Measurements from ENCODE around the gene IL10RA. TPM values are rescaled to one million over a fixed set of nuclear protein-coding genes. Genes with fewer than 3 reads are reported as not detected.

The IL10RA gene
- total RNA-seq, 1 experiment from 2014 or later = not detected

- no peak overlapping the region for H3K9ac ChIP-seq (ENCODE audit: low read length)
- H3K27me3 ChIP-seq (ENCODE audit: low read length) = peaks cover 90% of the 10 kb centered on the region
- no peaks in the 10 kb centered on the region for H3K79me2 ChIP-seq (ENCODE audit: low read length)
- no peak overlapping the region for H3K4me3 ChIP-seq (ENCODE audit: low read length)
- no peaks in the 10 kb centered on the region for H3K36me3 ChIP-seq (ENCODE audit: low read depth, low read length)
- no peak overlapping the region for H2AFZ ChIP-seq (ENCODE audit: low read length)
- H4K20me1 ChIP-seq (ENCODE audit: low read length) = no peaks in the 10 kb centered on the region
- TF ChIP-seq EZH2phosphoT487 (IDR thresholded peaks at IDR 0.05; ENCODE audit: borderline replicate concordance, low read length) (no peak), EZH2 (IDR thresholded peaks at IDR 0.05; ENCODE audit: low read length, unreplicated experiment) (no peak)
- TF ChIP-seq, protein P1, sequence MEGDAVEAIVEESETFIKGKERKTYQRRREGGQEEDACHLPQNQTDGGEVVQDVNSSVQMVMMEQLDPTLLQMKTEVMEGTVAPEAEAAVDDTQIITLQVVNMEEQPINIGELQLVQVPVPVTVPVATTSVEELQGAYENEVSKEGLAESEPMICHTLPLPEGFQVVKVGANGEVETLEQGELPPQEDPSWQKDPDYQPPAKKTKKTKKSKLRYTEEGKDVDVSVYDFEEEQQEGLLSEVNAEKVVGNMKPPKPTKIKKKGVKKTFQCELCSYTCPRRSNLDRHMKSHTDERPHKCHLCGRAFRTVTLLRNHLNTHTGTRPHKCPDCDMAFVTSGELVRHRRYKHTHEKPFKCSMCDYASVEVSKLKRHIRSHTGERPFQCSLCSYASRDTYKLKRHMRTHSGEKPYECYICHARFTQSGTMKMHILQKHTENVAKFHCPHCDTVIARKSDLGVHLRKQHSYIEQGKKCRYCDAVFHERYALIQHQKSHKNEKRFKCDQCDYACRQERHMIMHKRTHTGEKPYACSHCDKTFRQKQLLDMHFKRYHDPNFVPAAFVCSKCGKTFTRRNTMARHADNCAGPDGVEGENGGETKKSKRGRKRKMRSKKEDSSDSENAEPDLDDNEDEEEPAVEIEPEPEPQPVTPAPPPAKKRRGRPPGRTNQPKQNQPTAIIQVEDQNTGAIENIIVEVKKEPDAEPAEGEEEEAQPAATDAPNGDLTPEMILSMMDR (conservative IDR thresholded peaks at IDR 0.05; ENCODE audit: low read depth, low read length) = no peak
- ChIA-PET POLR2A (ENCODE audit: unreplicated experiment) (no interaction called here), CTCF (no interaction called here)
- H3K9me2 ChIP-seq (replicated peaks; ENCODE audit: low read length) = no peaks in the 10 kb centered on the region
- no peaks in the 10 kb centered on the region for H3K9me3 ChIP-seq (ENCODE audit: low read length)
- DNase-seq (peak; percentile 25), ATAC-seq (no peak)
- H3K27ac ChIP-seq (ENCODE audit: low read length) = no peak overlapping the region
- no peaks in the 10 kb centered on the region for H3K4me1 ChIP-seq (ENCODE audit: insufficient read depth, low read length)
- no TSS peak for BruUV-seq (replicated peaks)
- intact Hi-C loops (cut with micrococcal nuclease) = no loop called here
- H3K4me2 ChIP-seq (ENCODE audit: low read length) = no peak overlapping the region
- no peaks in the 10 kb centered on the region for H3F3A ChIP-seq (ENCODE audit: low read length, unreplicated experiment)
Observed at GRCh38 chr11:117986981-117987574, 884 bp downstream of the IL10RA start.

DNA sequence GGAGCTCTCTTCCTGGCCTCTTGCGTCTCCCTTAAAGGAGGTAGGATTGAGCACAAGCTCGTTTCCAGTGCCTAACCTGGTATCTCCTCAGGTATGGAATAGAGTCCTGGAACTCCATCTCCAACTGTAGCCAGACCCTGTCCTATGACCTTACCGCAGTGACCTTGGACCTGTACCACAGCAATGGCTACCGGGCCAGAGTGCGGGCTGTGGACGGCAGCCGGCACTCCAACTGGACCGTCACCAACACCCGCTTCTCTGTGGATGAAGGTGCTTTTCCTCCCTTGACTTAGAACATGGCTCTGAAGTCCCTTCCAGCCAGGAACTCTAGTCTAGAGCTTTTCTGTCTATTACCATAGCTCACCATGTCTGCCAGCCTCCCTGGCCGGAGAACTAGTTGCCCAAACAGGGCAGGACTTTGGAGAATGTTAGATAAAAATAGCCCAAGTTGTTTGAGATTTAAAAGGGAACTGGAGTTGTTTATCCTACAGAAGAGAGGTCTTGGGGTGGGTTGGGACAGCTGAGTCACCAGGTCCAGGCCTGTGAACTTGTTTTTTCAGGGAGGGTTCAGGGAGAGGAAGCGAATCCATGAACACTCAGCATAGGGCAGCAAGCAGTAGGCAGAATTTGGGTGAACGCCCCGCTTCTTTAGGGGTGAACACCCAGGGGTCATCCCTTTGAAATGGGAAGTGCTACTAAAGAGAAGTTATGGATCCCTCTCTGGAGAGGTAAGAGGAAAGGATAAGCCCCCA lies 3.3 kb downstream of the IL10RA start:
- CTCF ChIA-PET = no interaction called here
- intact Hi-C loops (cut with micrococcal nuclease) = no loop called here
- no TSS peak for BruUV-seq (replicated peaks)

More for the DNA sequence above, 3.3 kb downstream of the IL10RA start:
- Histone ChIP-seq H3K9me3 (ENCODE audit: low read length) (no peaks in the 10 kb centered on the region), H3K27ac (ENCODE audit: low read length) (no peak overlapping the region), H2AFZ (ENCODE audit: low read length) (no peak overlapping the region), H4K20me1 (ENCODE audit: low read length) (no peaks in the 10 kb centered on the region), H3K4me3 (ENCODE audit: low read length) (no peak overlapping the region), H3K4me1 (ENCODE audit: insufficient read depth, low read length) (no peaks in the 10 kb centered on the region), H3K4me2 (ENCODE audit: low read length) (no peak overlapping the region), H3K27me3 (ENCODE audit: low read length) (peaks cover 93% of the 10 kb centered on the region), H3F3A (ENCODE audit: low read length, unreplicated experiment) (no peaks in the 10 kb centered on the region), H3K79me2 (ENCODE audit: low read length) (no peaks in the 10 kb centered on the region), H3K36me3 (ENCODE audit: low read depth, low read length) (no peaks in the 10 kb centered on the region), H3K9me2 (replicated peaks; ENCODE audit: low read length) (no peaks in the 10 kb centered on the region), H3K9ac (ENCODE audit: low read length) (no peak overlapping the region)
- DNase-seq (no peak), ATAC-seq (no peak)
- POLR2A ChIA-PET (ENCODE audit: unreplicated experiment) = no interaction called here
- TF ChIP-seq, protein P1 (conservative IDR thresholded peaks at IDR 0.05; ENCODE audit: low read depth, low read length) = no peak
- no peak for TF ChIP-seq EZH2 (IDR thresholded peaks at IDR 0.05; ENCODE audit: low read length, unreplicated experiment)
- TF ChIP-seq EZH2phosphoT487 (IDR thresholded peaks at IDR 0.05; ENCODE audit: borderline replicate concordance, low read length) = no peak
